Kidney epithelial cell (primary cell): ENCODE results near the gene RBM12. TPM values are rescaled to one million over a fixed set of nuclear protein-coding genes. Genes with fewer than 3 reads are reported as not detected.
"Not testable (repeated sequence)": the region's sequence is repeated elsewhere in the genome, so short reads cannot be mapped to it uniquely, and the experiment has no call there.

Source experiments
- DNase-seq: peaks from one replicate; pipeline ENCODE4 v3.0.0-alpha.2; 2010; ENCODE audit warnings: low read depth
- H3K27me3 ChIP-seq: 2 replicates; pipeline ENCODE4 v1.6.0; 2011; ENCODE audit warnings: low read length; ENCODE audit not compliant: control insufficient read depth, insufficient read depth
- H3K36me3 ChIP-seq: 2 replicates; pipeline ENCODE4 v1.5.1; 2011; ENCODE audit warnings: low read length; ENCODE audit not compliant: control insufficient read depth, insufficient read depth
- H3K4me3 ChIP-seq: 2 replicates; pipeline ENCODE4 v1.5.1; 2011; ENCODE audit warnings: low read depth, mild to moderate bottlenecking, control low read depth, low read length
- CTCF ChIP-seq: IDR thresholded peaks from 2 replicates; pipeline ENCODE4 v1.5.1; 2011; ENCODE audit warnings: mild to moderate bottlenecking, moderate library complexity, low read length, control low read depth, inconsistent platforms; ENCODE audit not compliant: insufficient read depth, poor library complexity, severe bottlenecking
- total RNA-seq: library from RNA; depleted of rRNA; stranded (reverse); fragments of >200 nt; gene quantifications from 2 replicates; pipeline ENCODE4 v1.2.3, GENCODE V29; 2015

Gene RBM12
- total RNA-seq, 1 donor from 2014 or later: 43.2 TPM

DNA sequence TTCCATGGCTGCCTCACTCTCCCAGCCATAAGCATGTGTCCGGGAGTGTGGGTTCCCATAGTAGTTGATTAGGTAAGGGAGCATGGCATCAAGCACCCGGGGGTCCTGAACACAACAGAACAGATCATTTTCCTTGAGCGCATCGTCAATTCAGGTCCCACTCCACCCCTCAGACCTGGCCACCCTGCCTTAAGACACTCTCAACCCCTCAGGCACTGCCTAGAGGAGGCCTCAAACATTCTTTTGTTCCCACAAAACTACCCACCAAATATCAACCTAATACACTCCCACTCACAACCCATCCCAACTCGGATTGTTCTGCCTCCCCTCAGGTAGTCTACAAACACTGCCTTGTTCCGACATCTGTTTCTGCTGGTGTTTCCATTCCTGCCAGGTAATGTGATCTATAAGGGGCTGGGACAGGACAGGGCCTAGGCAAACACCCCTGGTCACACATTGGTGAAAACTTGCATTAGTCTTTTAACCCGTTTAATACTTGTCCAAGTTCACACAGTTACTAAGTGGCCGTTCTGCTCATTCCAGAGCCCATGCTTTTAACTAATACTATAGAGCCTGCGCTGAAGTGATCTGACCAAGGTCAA is 33.1 kb upstream of the RBM12 start:
- TF ChIP-seq CTCF: no peak
- Histone ChIP-seq H3K4me3 (peak overlapping the region; percentile 99), H3K27me3 (no peaks in the 10 kb centered on the region), H3K36me3 (no peaks in the 10 kb centered on the region)
- no peak for DNase-seq

DNA sequence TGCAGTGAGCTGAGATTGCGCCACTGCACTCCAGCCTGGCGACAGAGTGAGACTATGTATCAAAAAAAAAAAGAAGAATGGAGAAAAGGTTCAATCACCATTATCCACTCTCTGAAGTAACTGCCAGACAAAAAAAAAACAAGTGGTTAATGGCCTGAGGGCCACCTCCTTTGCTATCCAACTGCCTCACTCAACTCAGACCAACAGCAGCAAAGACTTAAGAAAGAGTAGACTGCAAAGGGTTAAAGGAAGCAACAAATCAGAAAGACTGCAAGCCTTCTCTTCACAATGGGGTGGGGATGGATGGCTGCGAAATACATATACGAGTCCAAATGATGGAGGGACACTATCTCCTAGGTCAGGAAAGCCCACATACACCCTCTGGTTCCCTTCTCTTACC is 31.3 kb upstream of the RBM12 start:
- H3K27me3 ChIP-seq: no peaks in the 10 kb centered on the region
- TF ChIP-seq CTCF: no peak
- H3K36me3 ChIP-seq: no peaks in the 10 kb centered on the region
- no peak for DNase-seq
- H3K4me3 ChIP-seq: no peak overlapping the region

GRCh38 chr20:35695245-35695749 is 30.6 kb upstream of the RBM12 start:
- no peak for TF ChIP-seq CTCF
- Histone ChIP-seq H3K4me3 (no peak overlapping the region), H3K36me3 (no peaks in the 10 kb centered on the region), H3K27me3 (no peaks in the 10 kb centered on the region)
- DNase-seq: no peak

- no peak for DNase-seq
- no peaks in the 10 kb centered on the region for H3K27me3 ChIP-seq
- H3K36me3 ChIP-seq: no peaks in the 10 kb centered on the region
- TF ChIP-seq CTCF: no peak
- no peak overlapping the region for H3K4me3 ChIP-seq
Measured at GRCh38 chr20:35690265-35690664, 25.6 kb upstream of the RBM12 start.

DNA sequence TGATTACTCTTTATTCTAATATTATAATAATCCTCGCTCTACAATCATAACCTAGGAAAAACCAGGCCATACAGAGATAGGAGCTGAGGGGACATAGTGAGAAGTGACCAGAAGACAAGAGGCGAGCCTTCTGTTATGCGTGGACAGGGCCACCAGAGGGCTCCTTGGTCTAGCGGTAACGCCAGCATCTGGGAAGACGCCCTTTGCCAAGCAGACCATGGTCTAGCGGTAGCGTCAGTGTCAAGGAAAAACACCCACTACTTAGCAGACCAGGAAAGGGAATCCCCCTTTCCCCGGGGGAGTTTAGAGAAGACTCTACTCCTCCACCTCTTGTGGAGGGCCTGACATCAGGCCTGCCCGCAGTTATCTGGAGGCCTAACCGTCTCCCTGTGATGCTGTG is 22.2 kb upstream of the RBM12 start:
- not testable (repeated sequence) for DNase-seq, H3K4me3 ChIP-seq, H3K27me3 ChIP-seq, H3K36me3 ChIP-seq

- not testable (repeated sequence) for H3K27me3 ChIP-seq, H3K36me3 ChIP-seq, DNase-seq, H3K4me3 ChIP-seq
Measured at GRCh38 chr20:35685368-35685767, 20.7 kb upstream of the RBM12 start.

- Histone ChIP-seq H3K27me3 (no peaks in the 10 kb centered on the region), H3K36me3 (no peaks in the 10 kb centered on the region), H3K4me3 (no peak overlapping the region)
- no peak for DNase-seq
- no peak for TF ChIP-seq CTCF
Measured at GRCh38 chr20:35681960-35682359, 17.3 kb upstream of the RBM12 start.
